Testis (tissue), 3 donors: ENCODE results near the gene TUBB. TPM values are rescaled to one million over a fixed set of nuclear protein-coding genes. Genes with fewer than 3 reads are reported as not detected.

Source experiments
- DNase-seq: peaks from one replicate; pipeline ENCODE4 v3.0.0-alpha.2; 2019
- H3K27ac ChIP-seq, 2 donors: fragments of 200-600 bp; sonication (generic); one replicate each; pipeline ENCODE4 v1.5.1; 2019
- H3K27me3 ChIP-seq: fragments of 200-600 bp; sonication (generic); one replicate; pipeline ENCODE4 v1.5.1; 2019
- H3K36me3 ChIP-seq: fragments of 200-600 bp; sonication (generic); one replicate; pipeline ENCODE4 v1.5.1; 2017; ENCODE audit warnings: low read depth; ENCODE audit errors: missing control alignments
- H3K4me1 ChIP-seq: fragments of 200-600 bp; sonication (generic); one replicate; pipeline ENCODE4 v1.5.1; 2019
- H3K4me3 ChIP-seq, 2 donors: fragments of 200-600 bp; sonication (generic); one replicate each; pipeline ENCODE4 v1.5.1; 2017 to 2019
- H3K9me3 ChIP-seq: fragments of 200-600 bp; sonication (generic); one replicate; pipeline ENCODE4 v1.5.1; 2017
- CTCF ChIP-seq, 3 experiments: fragments of 450-650 bp in 2 of 3; fragments of 200-600 bp in 1 of 3; sonication (generic) in 1 of 3; IDR thresholded peaks; one replicate each; pipeline ENCODE4 v1.5.1; 2016 to 2019; ENCODE audit warnings: antibody characterized with exemption in 3 of 3, mild to moderate bottlenecking in 2 of 3, moderate library complexity in 1 of 3
- POLR2A ChIP-seq: fragments of 450-650 bp; IDR thresholded peaks from one replicate; pipeline ENCODE4 v1.6.1; 2017; ENCODE audit warnings: antibody characterized with exemption, mild to moderate bottlenecking, moderate library complexity
- WGBS, 2 donors: methylation state at CpG; one replicate each; pipeline ENCODE4 v1.1.5; 2018; 5-methylcytosine and 5-hydroxymethylcytosine counted together
- intact Hi-C: fragments of 100-400 bp; cut with DNase I; formaldehyde crosslinking; loops from one replicate; pipeline ENCODE4 v1.15.1; 2023; ENCODE audit warnings: low total_unique reads
- polyA plus RNA-seq: library from polyadenylated mRNA; stranded (reverse); fragments of 350-450 nt; fragmentation: Illumina TruSeq; extraction: RNeasy Lipid Tissue Mini Kit (QIAGEN cat#74804); gene quantifications from one replicate; pipeline ENCODE4 v1.2.3, GENCODE V29; 2014; ENCODE audit warnings: low read depth, low replicate concordance; ENCODE audit not compliant: insufficient read depth
- total RNA-seq, 2 donors: library from RNA; depleted of rRNA; stranded (reverse); fragments of >200 nt; gene quantifications; one replicate each; pipeline ENCODE4 v1.2.3, GENCODE V29; 2016

Gene TUBB
- total and polyA plus RNA-seq, 3 donors from 2014 or later = 173 to 309 (median 252) TPM

GRCh38 chr6:30767944-30768301 is 47.8 kb downstream of the TUBB start:
- peaks cover 7% of the 10 kb centered on the region for H3K4me1 ChIP-seq

GRCh38 chr6:30768634-30769087 is 48.5 kb downstream of the TUBB start:
- Histone ChIP-seq H3K27me3 (no peaks in the 10 kb centered on the region), H3K27ac (no peak overlapping the region), H3K36me3 (no peaks in the 10 kb centered on the region), H3K4me1 (peaks cover 7% of the 10 kb centered on the region), H3K4me3 (no peak overlapping the region), H3K9me3 (no peaks in the 10 kb centered on the region)
- intact Hi-C loops = no loop called here
- 86 to 88% methylated on average over 4 of the region's 4 CpGs for WGBS, 2 donors
- TF ChIP-seq POLR2A (no peak), CTCF (IDR thresholded peaks at IDR 0.05) (no peak)
- DNase-seq = no peak

More at GRCh38 chr6:30767944-30768301, 47.8 kb downstream of the TUBB start:
- Histone ChIP-seq H3K36me3 (no peaks in the 10 kb centered on the region), H3K27ac (no peak overlapping the region), H3K4me3 (no peak overlapping the region), H3K27me3 (no peaks in the 10 kb centered on the region), H3K9me3 (no peaks in the 10 kb centered on the region)
- no peak for TF ChIP-seq CTCF (IDR thresholded peaks at IDR 0.05)
- TF ChIP-seq POLR2A = no peak
- intact Hi-C loops = no loop called here
- DNase-seq = no peak
- WGBS, 2 donors = 88 to 100% methylated on average over 1 of the region's 1 CpG

- Histone ChIP-seq H3K27ac (no peak overlapping the region), H3K36me3 (no peaks in the 10 kb centered on the region), H3K27me3 (no peaks in the 10 kb centered on the region), H3K4me1 (peaks cover 3% of the 10 kb centered on the region), H3K9me3 (no peaks in the 10 kb centered on the region), H3K4me3 (no peak overlapping the region)
- no peak for TF ChIP-seq POLR2A
- TF ChIP-seq CTCF (IDR thresholded peaks at IDR 0.05) = no peak
- 42 to 52% methylated on average over 11 to 16 of the region's 16 CpGs for WGBS, 2 donors
- no peak for DNase-seq
- intact Hi-C loops = no loop called here
These were observed 49.1 kb downstream of the TUBB start for GRCh38 chr6:30769088-30769852.

- no peaks in the 10 kb centered on the region for H3K27me3 ChIP-seq
- peaks cover 3% of the 10 kb centered on the region for H3K4me1 ChIP-seq
- no peak overlapping the region for H3K4me3 ChIP-seq
- no peak overlapping the region for H3K27ac ChIP-seq
- intact Hi-C loops = no loop called here
- WGBS, 2 donors = 72 to 77% methylated on average over 5 of the region's 5 CpGs
- no peaks in the 10 kb centered on the region for H3K9me3 ChIP-seq
- DNase-seq = no peak
- TF ChIP-seq CTCF (IDR thresholded peaks at IDR 0.05) (no peak), POLR2A (no peak)
- no peaks in the 10 kb centered on the region for H3K36me3 ChIP-seq
These were observed 49.8 kb downstream of the TUBB start for GRCh38 chr6:30769853-30770524.
